Gastroesophageal sphincter (tissue), 3 donors: ENCODE measurements around the gene EBI3.

ENCODE experiments used
- CTCF ChIP-seq, 4 experiments: fragments of 200-600 bp in 2 of 4; fragments of 450-650 bp in 2 of 4; sonication (generic) in 1 of 4; IDR thresholded peaks; one replicate each; pipeline ENCODE4 v1.5.1; 2017 to 2019; ENCODE audit warnings: antibody characterized with exemption in 4 of 4, mild to moderate bottlenecking in 2 of 4, moderate library complexity in 2 of 4
- EP300 ChIP-seq: sonication (generic); formaldehyde crosslinking; IDR thresholded peaks from one replicate; pipeline ENCODE4 v1.6.1; 2017; ENCODE audit warnings: antibody characterized with exemption, mild to moderate bottlenecking
- POLR2A ChIP-seq, 2 donors: fragments of 450-650 bp; IDR thresholded peaks; one replicate each; pipeline ENCODE4 v1.6.1; 2017; ENCODE audit warnings: antibody characterized with exemption in 2 of 2, mild to moderate bottlenecking in 2 of 2, moderate library complexity in 1 of 2
- POLR2AphosphoS5 ChIP-seq: sonication (generic); formaldehyde crosslinking; IDR thresholded peaks from one replicate; pipeline ENCODE4 v1.6.1; 2017; ENCODE audit warnings: antibody characterized with exemption

GRCh38 chr19:4196009-4196408 is 33.3 kb upstream of the EBI3 start:
- TF ChIP-seq CTCF (IDR thresholded peaks at IDR 0.05), result no peak
- no peak for TF ChIP-seq EP300
- no peak for TF ChIP-seq POLR2A (IDR thresholded peaks at IDR 0.05)
- no peak for TF ChIP-seq POLR2AphosphoS5
